ENCODE results near the gene IFIT2. TPM values are rescaled to one million over a fixed set of nuclear protein-coding genes. Genes with fewer than 3 reads are reported as not detected.

Gene IFIT2
- total RNA-seq, 3 donors from 2014 or later (not counting 1 experiment from before 2014, with no cell fraction given): 21.8 to 103 (median 34.9) TPM

GRCh38 chr10:89278034-89278535, 23.8 kb upstream of the IFIT2 start:
- DNase-seq: no peak
- WGBS (ENCODE audit: insufficient coverage): 100% methylated on average over 1 of the region's 1 CpG
- Mint-ChIP-seq H3K4me3 (no peak overlapping the region), H3K27me3 (ENCODE audit: low read depth in 2 of 2) (peaks cover 4 to 36% of the 10 kb centered on the region in 2 donors), H3K9me3 (no peaks in the 10 kb centered on the region), H3K27ac (no peak overlapping the region), H3K4me1 (no peaks in the 10 kb centered on the region), H3K36me3 (no peaks in the 10 kb centered on the region)
- Histone ChIP-seq H3K4me1 (ENCODE audit: control insufficient read depth, insufficient read depth, low read length) (no peaks in the 10 kb centered on the region), H3K27me3 (ENCODE audit: control insufficient read depth, insufficient read depth, low read length) (no peaks in the 10 kb centered on the region), H3K4me3 (ENCODE audit: low read length) (no peak overlapping the region), H3K9me3 (ENCODE audit: control insufficient read depth, insufficient read depth, low read length) (no peaks in the 10 kb centered on the region), H3K27ac (ENCODE audit: low read length) (no peak overlapping the region), H3K36me3 (ENCODE audit: control insufficient read depth, insufficient read depth, low read length) (no peaks in the 10 kb centered on the region)
- TF ChIP-seq CTCF (IDR thresholded peaks at IDR 0.05): no peak
- intact Hi-C loops (cut with micrococcal nuclease): no loop called here
- ATAC-seq: no peak

GRCh38 chr10:89278900-89279392, 22.9 kb upstream of the IFIT2 start:
- Mint-ChIP-seq H3K27me3 (ENCODE audit: low read depth in 2 of 2) (peaks cover 5 to 32% of the 10 kb centered on the region in 2 donors), H3K36me3 (no peaks in the 10 kb centered on the region), H3K27ac (no peak overlapping the region), H3K4me1 (no peaks in the 10 kb centered on the region), H3K4me3 (no peak overlapping the region), H3K9me3 (no peaks in the 10 kb centered on the region)
- Histone ChIP-seq H3K4me3 (ENCODE audit: low read length) (no peak overlapping the region), H3K4me1 (ENCODE audit: control insufficient read depth, insufficient read depth, low read length) (no peaks in the 10 kb centered on the region), H3K27ac (ENCODE audit: low read length) (no peak overlapping the region), H3K27me3 (ENCODE audit: control insufficient read depth, insufficient read depth, low read length) (no peaks in the 10 kb centered on the region), H3K9me3 (ENCODE audit: control insufficient read depth, insufficient read depth, low read length) (no peaks in the 10 kb centered on the region), H3K36me3 (ENCODE audit: control insufficient read depth, insufficient read depth, low read length) (no peaks in the 10 kb centered on the region)
- ATAC-seq (no peak), DNase-seq (no peak)
- no peak for TF ChIP-seq CTCF (IDR thresholded peaks at IDR 0.05)
- intact Hi-C loops (cut with micrococcal nuclease): no loop called here

- Histone ChIP-seq H3K27me3 (ENCODE audit: control insufficient read depth, insufficient read depth, low read length) (no peaks in the 10 kb centered on the region), H3K27ac (ENCODE audit: low read length) (no peak overlapping the region), H3K36me3 (ENCODE audit: control insufficient read depth, insufficient read depth, low read length) (no peaks in the 10 kb centered on the region), H3K4me1 (ENCODE audit: control insufficient read depth, insufficient read depth, low read length) (no peaks in the 10 kb centered on the region), H3K9me3 (ENCODE audit: control insufficient read depth, insufficient read depth, low read length) (no peaks in the 10 kb centered on the region), H3K4me3 (ENCODE audit: low read length) (no peak overlapping the region)
- no peak for TF ChIP-seq CTCF (IDR thresholded peaks at IDR 0.05)
- H3K4me3 Mint-ChIP-seq: no peak overlapping the region
- intact Hi-C loops (cut with micrococcal nuclease): no loop called here
- H3K36me3 Mint-ChIP-seq: no peaks in the 10 kb centered on the region
- no peaks in the 10 kb centered on the region for H3K9me3 Mint-ChIP-seq
- no peak overlapping the region for H3K27ac Mint-ChIP-seq
- peaks cover 5 to 32% of the 10 kb centered on the region in 2 donors for H3K27me3 Mint-ChIP-seq (ENCODE audit: low read depth in 2 of 2)
- ATAC-seq (no peak), DNase-seq (no peak)
- WGBS (ENCODE audit: insufficient coverage): no CpG with 5 or more reads among the region's 1 CpG
- no peaks in the 10 kb centered on the region for H3K4me1 Mint-ChIP-seq
Measured at GRCh38 chr10:89279421-89279869, 22.4 kb upstream of the IFIT2 start.

GRCh38 chr10:89280508-89280907, 21.3 kb upstream of the IFIT2 start:
- Histone ChIP-seq H3K36me3 (ENCODE audit: control insufficient read depth, insufficient read depth, low read length) (no peaks in the 10 kb centered on the region), H3K4me3 (ENCODE audit: low read length) (no peak overlapping the region), H3K4me1 (ENCODE audit: control insufficient read depth, insufficient read depth, low read length) (no peaks in the 10 kb centered on the region), H3K27ac (ENCODE audit: low read length) (no peak overlapping the region), H3K9me3 (ENCODE audit: control insufficient read depth, insufficient read depth, low read length) (no peaks in the 10 kb centered on the region), H3K27me3 (ENCODE audit: control insufficient read depth, insufficient read depth, low read length) (no peaks in the 10 kb centered on the region)
- H3K27me3 Mint-ChIP-seq (ENCODE audit: low read depth in 2 of 2): peaks cover 11 to 31% of the 10 kb centered on the region in 2 donors
- no peak overlapping the region for H3K4me3 Mint-ChIP-seq
- WGBS (ENCODE audit: insufficient coverage): 92% methylated on average over 3 of the region's 3 CpGs
- intact Hi-C loops (cut with micrococcal nuclease): no loop called here
- H3K4me1 Mint-ChIP-seq: no peaks in the 10 kb centered on the region
- no peak for DNase-seq
- ATAC-seq: no peak
- no peak for TF ChIP-seq CTCF (IDR thresholded peaks at IDR 0.05)
- no peaks in the 10 kb centered on the region for H3K36me3 Mint-ChIP-seq
- H3K9me3 Mint-ChIP-seq: no peaks in the 10 kb centered on the region
- H3K27ac Mint-ChIP-seq: no peak overlapping the region

All from natural killer cell (primary cell).